Measurements from ENCODE around the gene C1orf210.

C1orf210 gene

DNA sequence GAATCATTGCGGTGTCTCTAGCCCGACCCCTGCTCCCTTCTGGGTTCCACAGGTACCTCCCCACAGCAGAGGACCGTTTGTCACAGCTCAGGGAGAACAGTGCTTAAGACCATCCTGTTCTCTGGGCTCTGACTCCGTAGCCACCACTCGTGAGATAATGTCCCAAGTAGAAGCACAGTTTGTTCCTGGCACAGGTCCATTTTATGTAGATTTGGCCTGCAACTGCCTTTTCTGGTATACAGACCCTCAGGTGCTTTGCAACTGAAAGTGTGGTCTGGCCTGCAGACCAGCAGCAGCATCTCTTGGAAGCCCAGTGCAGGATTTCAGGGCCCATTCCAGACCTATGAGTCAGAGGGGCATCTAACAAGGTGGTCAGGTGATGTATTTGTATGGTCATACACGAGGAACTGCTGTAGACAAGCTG is 44.0 kb downstream of the C1orf210 start:
- no peak overlapping the region for H3K27ac Mint-ChIP-seq
- H3K27me3 Mint-ChIP-seq = no peaks in the 10 kb centered on the region
- no peak for DNase-seq
- H3K9me3 Mint-ChIP-seq = no peaks in the 10 kb centered on the region
- no peaks in the 10 kb centered on the region for H3K36me3 Mint-ChIP-seq (ENCODE audit: low read depth)
- no peak overlapping the region for H3K4me3 Mint-ChIP-seq
- no peaks in the 10 kb centered on the region for H3K4me1 Mint-ChIP-seq (ENCODE audit: low read depth)

DNA sequence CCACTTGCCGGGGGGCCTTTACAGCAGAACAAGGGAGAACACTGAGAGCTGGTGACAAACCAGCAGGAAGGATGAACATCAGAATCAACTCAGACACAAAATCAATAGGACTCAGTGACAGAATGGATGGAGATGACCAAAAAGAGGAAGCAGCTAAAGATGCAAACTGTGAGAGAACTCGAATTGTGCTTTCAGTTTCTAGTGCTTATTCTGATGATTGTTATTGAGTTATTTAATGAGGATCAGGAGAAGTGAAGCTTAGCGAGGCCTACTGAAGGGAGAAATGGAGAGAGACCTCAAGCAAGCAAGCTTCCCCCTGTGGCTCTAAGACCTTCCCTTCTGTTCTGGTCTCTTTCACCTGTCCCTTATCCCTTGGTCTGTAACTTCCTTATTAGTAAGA is 45.9 kb downstream of the C1orf210 start:
- Mint-ChIP-seq H3K4me1 (ENCODE audit: low read depth) (no peaks in the 10 kb centered on the region), H3K4me3 (no peak overlapping the region), H3K36me3 (ENCODE audit: low read depth) (no peaks in the 10 kb centered on the region), H3K27ac (no peak overlapping the region), H3K9me3 (no peaks in the 10 kb centered on the region), H3K27me3 (no peaks in the 10 kb centered on the region)
- DNase-seq = no peak

DNA sequence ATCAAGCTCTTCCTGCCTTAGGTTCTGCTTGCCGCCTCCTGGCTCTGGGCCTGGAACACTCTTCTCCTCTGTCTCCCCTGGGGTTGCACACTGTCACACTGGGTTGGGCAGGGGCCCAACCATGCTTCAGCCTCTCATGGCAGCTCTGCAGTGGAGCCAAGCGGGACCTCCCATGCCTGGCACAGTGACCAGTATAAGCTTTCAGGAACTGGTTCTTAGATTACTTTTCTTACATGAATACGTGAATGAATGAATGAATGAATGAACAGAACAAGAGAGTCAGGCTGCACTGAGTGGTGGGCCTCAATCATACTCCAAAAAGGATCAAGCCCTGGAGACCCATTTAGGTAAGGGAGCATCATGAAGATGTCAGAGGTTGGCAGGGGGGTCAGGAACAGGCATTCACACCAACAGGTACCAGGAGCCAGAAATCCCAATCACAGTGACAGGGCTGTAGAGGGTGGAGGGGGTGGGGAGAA is 46.4 kb downstream of the C1orf210 start:
- no peak overlapping the region for H3K27ac Mint-ChIP-seq
- H3K4me1 Mint-ChIP-seq (ENCODE audit: low read depth) = no peaks in the 10 kb centered on the region
- DNase-seq = no peak
- H3K27me3 Mint-ChIP-seq = no peaks in the 10 kb centered on the region
- no peaks in the 10 kb centered on the region for H3K36me3 Mint-ChIP-seq (ENCODE audit: low read depth)
- H3K4me3 Mint-ChIP-seq = no peak overlapping the region
- H3K9me3 Mint-ChIP-seq = no peaks in the 10 kb centered on the region

DNA sequence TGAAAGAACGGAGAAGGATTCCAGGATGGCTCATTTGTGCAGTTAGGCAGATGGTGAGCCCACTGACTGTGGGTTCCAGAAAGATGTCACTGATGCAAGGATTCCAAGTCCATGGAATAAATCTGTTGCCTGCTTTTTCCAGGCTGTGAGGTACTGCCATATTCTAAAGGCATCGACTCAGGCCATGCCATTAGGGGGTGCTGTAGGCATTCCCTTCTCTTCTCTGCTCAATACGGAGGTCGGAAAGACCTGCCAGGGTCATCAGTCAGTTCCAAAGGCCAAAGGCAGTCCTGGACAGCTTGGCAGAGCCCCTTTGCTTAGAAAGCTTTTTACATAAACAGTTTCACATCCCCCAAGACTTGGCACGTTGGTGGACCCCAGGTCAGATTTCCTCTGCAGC is 47.3 kb downstream of the C1orf210 start:
- Mint-ChIP-seq H3K4me3 (no peak overlapping the region), H3K36me3 (ENCODE audit: low read depth) (no peaks in the 10 kb centered on the region)
- DNase-seq = peak; percentile 36

DNA sequence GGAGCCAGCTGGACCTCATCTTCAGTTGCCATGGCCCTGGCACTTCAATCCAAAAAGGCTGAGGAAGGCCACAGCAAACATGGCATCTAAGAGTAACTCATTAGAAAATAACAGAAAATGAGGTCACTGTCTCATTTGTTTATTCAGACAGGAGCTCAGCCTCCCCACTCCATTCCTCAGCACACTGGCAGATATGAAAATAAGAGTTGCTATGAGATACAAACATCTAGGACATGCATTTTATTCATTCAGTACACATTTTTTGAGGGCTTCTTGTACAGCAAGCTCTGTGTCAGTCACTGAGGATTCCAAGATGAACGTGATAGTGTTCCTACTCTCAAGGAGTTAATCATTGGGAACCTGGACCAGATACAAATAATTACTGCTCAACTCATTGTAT is 48.3 kb downstream of the C1orf210 start:
- Mint-ChIP-seq H3K4me3 (no peak overlapping the region), H3K27ac (no peak overlapping the region), H3K9me3 (no peaks in the 10 kb centered on the region), H3K4me1 (ENCODE audit: low read depth) (no peaks in the 10 kb centered on the region), H3K36me3 (ENCODE audit: low read depth) (no peaks in the 10 kb centered on the region), H3K27me3 (no peaks in the 10 kb centered on the region)
- DNase-seq = no peak

More for the DNA sequence above, 47.3 kb downstream of the C1orf210 start:
- H3K27ac Mint-ChIP-seq = no peak overlapping the region
- no peaks in the 10 kb centered on the region for H3K4me1 Mint-ChIP-seq (ENCODE audit: low read depth)
- no peaks in the 10 kb centered on the region for H3K9me3 Mint-ChIP-seq
- H3K27me3 Mint-ChIP-seq = no peaks in the 10 kb centered on the region

DNA sequence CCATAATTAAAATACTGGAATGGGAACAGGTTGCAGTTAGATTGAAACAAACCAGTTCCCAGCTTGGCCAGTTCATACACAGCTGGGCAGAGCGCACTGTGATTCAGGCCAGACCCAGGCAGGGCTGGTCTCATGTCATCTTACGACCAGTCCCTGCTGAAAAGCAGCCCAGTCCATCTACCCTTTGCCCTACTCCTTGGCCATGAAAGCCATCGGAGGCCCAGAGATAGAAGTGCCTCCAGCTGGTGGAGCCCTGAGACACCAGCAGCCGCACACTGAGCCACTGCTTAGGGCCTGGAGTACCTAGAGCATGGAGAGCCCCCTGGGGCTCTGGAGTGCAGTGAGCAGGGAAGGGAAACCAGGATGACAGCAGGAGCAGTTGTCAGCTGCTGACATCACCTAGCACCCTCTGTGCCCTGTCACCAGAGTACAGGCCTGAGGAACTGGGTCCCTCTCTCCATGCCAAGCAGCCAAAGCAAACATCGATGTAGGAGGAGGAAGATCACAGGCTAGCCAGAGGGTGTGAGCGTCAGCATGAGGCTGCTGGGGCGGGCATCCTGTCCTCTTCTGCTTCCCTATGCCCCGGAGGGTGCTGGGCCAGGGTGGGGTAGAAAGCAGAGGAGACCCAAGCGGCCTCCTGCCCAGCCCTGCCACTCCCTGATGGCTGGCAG is 49.8 kb downstream of the C1orf210 start:
- DNase-seq = no peak
- Mint-ChIP-seq H3K27ac (no peak overlapping the region), H3K4me1 (ENCODE audit: low read depth) (no peaks in the 10 kb centered on the region)

DNA sequence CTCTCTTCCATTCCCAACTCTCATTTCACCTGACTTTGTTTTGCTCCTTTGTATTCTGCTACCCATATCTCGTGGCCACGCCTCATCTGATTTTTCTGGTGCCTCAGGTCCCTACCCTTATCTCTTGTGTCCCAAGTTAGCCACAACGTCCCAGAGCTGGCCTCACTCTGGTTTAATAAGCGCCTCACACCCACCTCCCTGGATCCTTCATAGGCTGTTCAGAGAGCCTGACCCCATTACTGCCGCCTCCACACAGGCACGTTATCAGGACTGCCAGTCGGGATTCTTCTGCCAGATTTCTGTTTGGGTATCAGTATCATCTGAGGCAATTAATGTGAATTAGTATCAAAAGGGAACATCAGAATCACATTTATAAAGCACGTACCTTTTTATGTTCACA is 50.3 kb downstream of the C1orf210 start:
- Mint-ChIP-seq H3K4me3 (no peak overlapping the region), H3K27ac (no peak overlapping the region), H3K4me1 (ENCODE audit: low read depth) (no peaks in the 10 kb centered on the region), H3K27me3 (no peaks in the 10 kb centered on the region), H3K36me3 (ENCODE audit: low read depth) (no peaks in the 10 kb centered on the region), H3K9me3 (no peaks in the 10 kb centered on the region)
- DNase-seq = no peak

More for the DNA sequence above, 49.8 kb downstream of the C1orf210 start:
- Mint-ChIP-seq H3K4me3 (no peak overlapping the region), H3K27me3 (no peaks in the 10 kb centered on the region), H3K36me3 (ENCODE audit: low read depth) (no peaks in the 10 kb centered on the region), H3K9me3 (no peaks in the 10 kb centered on the region)

DNA sequence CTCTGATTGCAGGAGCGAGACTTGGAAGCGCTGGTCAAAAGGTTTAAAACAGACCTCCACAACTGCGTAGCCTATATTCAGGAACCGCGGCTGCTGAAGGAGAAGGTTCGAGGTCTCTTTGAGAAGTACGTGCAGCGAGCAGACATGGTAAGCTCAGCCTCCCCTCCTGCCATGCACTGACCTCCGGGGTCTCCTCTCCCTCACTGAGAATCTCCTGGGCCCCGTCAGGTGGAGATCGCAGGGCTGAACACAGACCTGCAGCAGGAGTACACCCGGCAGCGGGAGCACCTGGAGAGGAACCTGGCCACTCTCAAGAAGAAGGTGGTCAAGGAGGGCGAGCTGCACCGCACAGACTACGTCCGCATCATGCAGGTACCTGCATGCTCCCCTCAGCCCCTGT is 51.1 kb downstream of the C1orf210 start:
- DNase-seq = no peak
- H3K4me1 Mint-ChIP-seq (ENCODE audit: low read depth) = no peaks in the 10 kb centered on the region
- no peak overlapping the region for H3K4me3 Mint-ChIP-seq
- no peaks in the 10 kb centered on the region for H3K27me3 Mint-ChIP-seq
- H3K36me3 Mint-ChIP-seq (ENCODE audit: low read depth) = no peaks in the 10 kb centered on the region
- no peak overlapping the region for H3K27ac Mint-ChIP-seq
- H3K9me3 Mint-ChIP-seq = no peaks in the 10 kb centered on the region

DNA sequence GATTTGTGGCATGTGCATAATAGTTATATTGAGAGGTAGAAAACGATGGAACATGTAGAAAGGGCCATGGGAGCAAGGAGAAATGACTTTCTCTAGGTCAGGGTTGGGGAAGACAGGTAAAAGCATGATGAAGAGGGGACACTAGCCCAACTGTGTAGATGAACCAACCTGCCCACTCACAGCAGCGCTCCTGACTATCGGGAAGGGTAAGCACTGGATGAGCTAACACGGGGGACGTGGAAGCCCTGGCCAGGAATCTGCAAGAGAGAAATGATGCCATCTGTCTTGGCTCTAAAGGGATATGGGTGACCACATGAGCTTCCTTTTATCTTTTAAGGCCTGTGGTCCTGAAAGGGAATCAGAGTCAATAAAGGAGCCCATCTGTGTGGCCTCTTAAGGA is 51.8 kb downstream of the C1orf210 start:
- no peak overlapping the region for H3K4me3 Mint-ChIP-seq
- H3K27me3 Mint-ChIP-seq = no peaks in the 10 kb centered on the region
- DNase-seq = no peak
- H3K27ac Mint-ChIP-seq = no peak overlapping the region
- H3K36me3 Mint-ChIP-seq (ENCODE audit: low read depth) = no peaks in the 10 kb centered on the region
- no peaks in the 10 kb centered on the region for H3K4me1 Mint-ChIP-seq (ENCODE audit: low read depth)
- no peaks in the 10 kb centered on the region for H3K9me3 Mint-ChIP-seq

DNA sequence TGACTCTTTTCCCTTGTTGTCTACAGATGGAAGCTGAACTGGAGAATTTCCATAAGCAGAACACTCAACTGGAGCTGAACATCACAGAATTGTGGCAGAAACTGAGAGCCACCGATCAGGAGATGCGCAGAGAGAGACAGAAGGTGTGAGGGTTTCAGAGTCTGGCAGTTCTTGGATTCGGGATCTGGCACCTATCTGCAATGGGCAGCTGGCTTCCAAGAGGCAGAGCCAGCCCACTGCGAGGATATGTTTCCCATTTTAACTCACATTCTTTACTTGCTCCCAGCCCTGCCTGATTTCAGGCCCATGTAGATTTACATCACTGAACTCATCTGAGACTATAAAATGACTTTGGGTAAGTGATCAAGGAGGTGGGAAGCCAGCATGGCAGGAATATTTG is 52.9 kb downstream of the C1orf210 start:
- H3K36me3 Mint-ChIP-seq (ENCODE audit: low read depth) = no peaks in the 10 kb centered on the region
- H3K9me3 Mint-ChIP-seq = no peaks in the 10 kb centered on the region
- no peak overlapping the region for H3K27ac Mint-ChIP-seq
- H3K4me3 Mint-ChIP-seq = no peak overlapping the region
- H3K27me3 Mint-ChIP-seq = no peaks in the 10 kb centered on the region
- no peak for DNase-seq
- H3K4me1 Mint-ChIP-seq (ENCODE audit: low read depth) = no peaks in the 10 kb centered on the region

DNA sequence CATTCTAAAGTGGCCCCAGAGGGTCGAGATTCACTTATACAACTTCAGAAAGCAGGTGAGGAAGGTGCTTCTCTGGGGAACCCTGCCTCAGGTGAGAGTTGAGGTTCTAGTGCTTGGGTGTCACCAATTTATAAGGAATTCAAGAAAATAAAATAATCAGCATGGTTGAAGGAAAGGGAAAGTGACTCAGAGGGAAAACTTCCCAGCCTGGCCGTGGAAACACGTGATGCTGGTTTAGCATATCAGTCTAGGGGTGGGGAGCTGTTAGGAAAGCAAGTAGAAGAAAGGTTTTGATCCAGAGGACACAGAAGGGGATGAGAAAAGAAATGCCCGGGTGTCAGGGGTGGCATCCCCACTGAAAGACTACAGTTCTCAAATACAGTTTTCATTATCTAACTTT is 53.3 kb downstream of the C1orf210 start:
- Mint-ChIP-seq H3K4me3 (no peak overlapping the region), H3K27me3 (no peaks in the 10 kb centered on the region), H3K9me3 (no peaks in the 10 kb centered on the region), H3K36me3 (ENCODE audit: low read depth) (no peaks in the 10 kb centered on the region), H3K4me1 (ENCODE audit: low read depth) (no peaks in the 10 kb centered on the region), H3K27ac (no peak overlapping the region)
- no peak for DNase-seq

All from activated T-cell treated with anti-CD3 and anti-CD28 coated beads, Interleukin-2, amount 50 U/mL, for 24 hours (primary cell).